ENCODE data around the gene SLC4A4.

Gene SLC4A4

GRCh38 chr4:71417150-71417549, 78.3 kb downstream of the SLC4A4 start:
- DNase-seq, result no peak

GRCh38 chr4:71426381-71427042, 87.7 kb downstream of the SLC4A4 start:
- DNase-seq, result no peak

GRCh38 chr4:71429106-71429505, 90.3 kb downstream of the SLC4A4 start:
- no peak for DNase-seq

GRCh38 chr4:71429962-71430361, 91.1 kb downstream of the SLC4A4 start:
- no peak for DNase-seq

- no peak for DNase-seq
These were observed 91.8 kb downstream of the SLC4A4 start for GRCh38 chr4:71430609-71431008.

- no peak for DNase-seq
These were observed 101.8 kb downstream of the SLC4A4 start for GRCh38 chr4:71440612-71441011.

- DNase-seq, result no peak
These were observed 102.7 kb downstream of the SLC4A4 start for GRCh38 chr4:71441186-71442169.

- no peak for DNase-seq
These were observed 103.5 kb downstream of the SLC4A4 start for GRCh38 chr4:71442336-71442735.

- no peak for DNase-seq
These were observed 105.6 kb downstream of the SLC4A4 start for GRCh38 chr4:71444395-71444794.

- no peak for DNase-seq
These were observed 107.0 kb downstream of the SLC4A4 start for GRCh38 chr4:71445811-71446210.

- DNase-seq, result no peak
These were observed 107.8 kb downstream of the SLC4A4 start for GRCh38 chr4:71446479-71447081.

GRCh38 chr4:71449040-71449439, 110.2 kb downstream of the SLC4A4 start:
- no peak for DNase-seq

GRCh38 chr4:71449878-71450277, 111.1 kb downstream of the SLC4A4 start:
- no peak for DNase-seq

- DNase-seq, result no peak
These were observed 114.7 kb downstream of the SLC4A4 start for GRCh38 chr4:71453531-71453930.

- DNase-seq, result peak; percentile 11
These were observed 118.0 kb downstream of the SLC4A4 start for GRCh38 chr4:71456841-71457240.

GRCh38 chr4:71460371-71460770, 121.6 kb downstream of the SLC4A4 start:
- DNase-seq, result no peak

GRCh38 chr4:71461422-71461821, 122.6 kb downstream of the SLC4A4 start:
- no peak for DNase-seq

GRCh38 chr4:71466775-71467174, 128.0 kb downstream of the SLC4A4 start:
- no peak for DNase-seq

GRCh38 chr4:71468116-71468710, 129.4 kb downstream of the SLC4A4 start:
- DNase-seq, result no peak

- DNase-seq, result no peak
These were observed 130.7 kb downstream of the SLC4A4 start for GRCh38 chr4:71469541-71469940.

- DNase-seq, result no peak
These were observed 131.7 kb downstream of the SLC4A4 start for GRCh38 chr4:71470524-71470923.

GRCh38 chr4:71472946-71473345, 134.1 kb downstream of the SLC4A4 start:
- no peak for DNase-seq

- DNase-seq, result no peak
These were observed 134.9 kb downstream of the SLC4A4 start for GRCh38 chr4:71473541-71474240.
